GM18909 (cell line): ENCODE measurements around the gene ATXN1.

Experiments used
- ATAC-seq: cut with Tn5 transposase; IDR thresholded peaks from one replicate; pipeline ENCODE4 v1.9.1; 2021; ENCODE audit warnings: mild to moderate bottlenecking; ENCODE audit not compliant: unreplicated experiment, poor library complexity

ATXN1 gene

GRCh38 chr6:16594849-16595248 lies 166.4 kb downstream of the ATXN1 start:
- no peak for ATAC-seq

- ATAC-seq, result peak; percentile 7
These were observed 168.9 kb downstream of the ATXN1 start for GRCh38 chr6:16592223-16592911.

- ATAC-seq, result peak; percentile 85
These were observed 169.7 kb downstream of the ATXN1 start for GRCh38 chr6:16591396-16592222.

GRCh38 chr6:16585805-16586204 lies 175.5 kb downstream of the ATXN1 start:
- no peak for ATAC-seq

GRCh38 chr6:16583144-16583762 lies 178.0 kb downstream of the ATXN1 start:
- ATAC-seq, result no peak

GRCh38 chr6:16582446-16583143 lies 178.7 kb downstream of the ATXN1 start:
- ATAC-seq, result peak; percentile 54

GRCh38 chr6:16578695-16579285 lies 182.5 kb downstream of the ATXN1 start:
- no peak for ATAC-seq

- peak; percentile 96 for ATAC-seq
These were observed 184.6 kb downstream of the ATXN1 start for GRCh38 chr6:16576451-16577368.

GRCh38 chr6:16575655-16576054 lies 185.6 kb downstream of the ATXN1 start:
- no peak for ATAC-seq

GRCh38 chr6:16572943-16573342 lies 188.3 kb downstream of the ATXN1 start:
- ATAC-seq, result no peak

GRCh38 chr6:16572317-16572716 lies 188.9 kb downstream of the ATXN1 start:
- ATAC-seq, result no peak

- no peak for ATAC-seq
These were observed 190.3 kb downstream of the ATXN1 start for GRCh38 chr6:16570946-16571345.

- no peak for ATAC-seq
These were observed 191.1 kb downstream of the ATXN1 start for GRCh38 chr6:16570221-16570553.

GRCh38 chr6:16568128-16568527 lies 193.1 kb downstream of the ATXN1 start:
- no peak for ATAC-seq

GRCh38 chr6:16567071-16567470 lies 194.2 kb downstream of the ATXN1 start:
- ATAC-seq, result no peak

- no peak for ATAC-seq
These were observed 196.8 kb downstream of the ATXN1 start for GRCh38 chr6:16564436-16564835.

GRCh38 chr6:16563628-16564240 lies 197.5 kb downstream of the ATXN1 start:
- no peak for ATAC-seq

GRCh38 chr6:16562498-16562897 lies 198.8 kb downstream of the ATXN1 start:
- ATAC-seq, result no peak

GRCh38 chr6:16559071-16559470 lies 202.2 kb downstream of the ATXN1 start:
- no peak for ATAC-seq
